ENCODE results near the gene PBX1.
A peak's percentile ranks its signal among the peaks of the same experiment; 100 is the strongest.
"Not testable (repeated sequence)": the region's sequence is repeated elsewhere in the genome, so short reads cannot be mapped to it uniquely, and the experiment has no call there.

Gene PBX1

DNA sequence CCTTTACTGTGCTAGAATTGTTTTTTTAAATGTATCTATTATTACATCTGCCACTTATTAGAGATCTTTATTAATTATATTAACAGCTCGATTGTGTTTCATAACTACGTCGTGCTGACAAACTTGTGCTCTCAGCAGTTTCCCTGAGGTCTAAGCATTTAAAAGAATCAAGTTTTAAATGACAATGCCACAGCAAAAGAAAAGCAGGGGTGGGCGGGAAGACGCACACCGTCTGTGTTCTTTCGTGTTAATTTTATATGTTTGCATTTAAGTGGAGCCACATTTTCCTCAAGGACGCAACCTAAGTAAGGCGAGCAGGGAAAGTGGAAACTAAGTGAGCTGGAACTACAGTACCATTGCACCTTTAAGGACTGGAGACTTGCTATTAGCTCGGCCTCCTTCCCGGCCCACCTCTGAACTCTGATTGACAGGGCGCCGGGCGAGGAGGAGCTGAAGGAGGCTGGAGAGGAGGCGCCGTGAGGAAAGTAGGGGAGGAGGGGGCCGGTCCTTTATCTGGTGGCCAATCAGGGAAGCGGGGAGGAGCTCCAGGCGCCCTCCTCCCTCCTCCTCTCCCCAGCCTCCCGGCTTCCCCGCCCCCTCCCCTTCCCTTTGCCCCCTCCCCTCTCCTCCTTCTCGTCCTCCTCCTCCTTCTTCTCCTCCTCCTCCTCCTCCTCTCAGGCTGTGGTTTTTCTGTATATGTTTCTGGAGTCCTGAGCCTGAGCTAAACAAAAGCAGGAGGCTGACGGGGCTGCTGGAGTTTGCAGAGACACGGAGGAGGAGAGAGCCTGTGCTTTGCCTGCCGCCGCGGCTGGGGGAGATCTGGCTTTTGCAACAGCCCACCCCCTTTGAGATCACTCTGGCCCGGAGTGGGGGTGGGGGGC is at the start of gene PBX1:
Gene PBX1 (plus strand): TSS at position 724 of the 881 bp plus-strand sequence.
- no peaks in the 10 kb centered on the region for H3K27me3 ChIP-seq (ENCODE audit: control insufficient read depth, insufficient read depth, low read length)
- peaks cover 37% of the 10 kb centered on the region for H3K4me1 ChIP-seq (ENCODE audit: control insufficient read depth, low read depth, low read length)
- H3K4me3 ChIP-seq (ENCODE audit: low read length): peak within 1 kb of the TSS; percentile 67
- H3K9ac ChIP-seq (ENCODE audit: low read length): peak within 1 kb of the TSS; percentile 72
- peak within 1 kb of the TSS; percentile 75 for H3K27ac ChIP-seq (ENCODE audit: low read length)
- H3K9me3 ChIP-seq (ENCODE audit: control insufficient read depth, low read depth, low read length): no peaks in the 10 kb centered on the region
- H3K36me3 ChIP-seq (ENCODE audit: control insufficient read depth, low read depth, low read length): peaks cover 4% of the 10 kb centered on the region

DNA sequence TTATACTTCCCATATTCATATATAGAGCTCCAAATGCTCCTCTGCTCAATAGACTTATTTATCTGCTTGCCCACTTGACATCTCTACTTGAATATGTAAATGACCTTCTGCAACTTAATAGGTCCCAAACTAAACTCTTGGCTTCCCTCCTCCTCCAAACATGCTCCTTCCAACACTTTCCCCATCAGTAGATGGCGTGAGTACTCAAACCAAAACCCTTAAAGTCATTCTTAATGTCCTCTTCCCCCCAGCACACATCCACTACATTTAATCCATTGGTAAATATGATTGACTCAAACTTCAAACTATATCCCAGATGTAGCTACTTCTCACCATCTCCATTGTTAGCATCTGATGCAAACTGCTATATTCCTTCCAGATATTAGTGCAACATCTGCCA is 48.5 kb upstream of the PBX1 start:
- Histone ChIP-seq H3K4me3 (ENCODE audit: low read length) (no peak overlapping the region), H3K27ac (ENCODE audit: low read length) (no peak overlapping the region), H3K36me3 (ENCODE audit: control insufficient read depth, low read depth, low read length) (no peaks in the 10 kb centered on the region), H3K27me3 (ENCODE audit: control insufficient read depth, insufficient read depth, low read length) (no peaks in the 10 kb centered on the region), H3K9ac (ENCODE audit: low read length) (no peak overlapping the region), H3K4me1 (ENCODE audit: control insufficient read depth, low read depth, low read length) (peaks cover 11% of the 10 kb centered on the region), H3K9me3 (ENCODE audit: control insufficient read depth, low read depth, low read length) (no peaks in the 10 kb centered on the region)

DNA sequence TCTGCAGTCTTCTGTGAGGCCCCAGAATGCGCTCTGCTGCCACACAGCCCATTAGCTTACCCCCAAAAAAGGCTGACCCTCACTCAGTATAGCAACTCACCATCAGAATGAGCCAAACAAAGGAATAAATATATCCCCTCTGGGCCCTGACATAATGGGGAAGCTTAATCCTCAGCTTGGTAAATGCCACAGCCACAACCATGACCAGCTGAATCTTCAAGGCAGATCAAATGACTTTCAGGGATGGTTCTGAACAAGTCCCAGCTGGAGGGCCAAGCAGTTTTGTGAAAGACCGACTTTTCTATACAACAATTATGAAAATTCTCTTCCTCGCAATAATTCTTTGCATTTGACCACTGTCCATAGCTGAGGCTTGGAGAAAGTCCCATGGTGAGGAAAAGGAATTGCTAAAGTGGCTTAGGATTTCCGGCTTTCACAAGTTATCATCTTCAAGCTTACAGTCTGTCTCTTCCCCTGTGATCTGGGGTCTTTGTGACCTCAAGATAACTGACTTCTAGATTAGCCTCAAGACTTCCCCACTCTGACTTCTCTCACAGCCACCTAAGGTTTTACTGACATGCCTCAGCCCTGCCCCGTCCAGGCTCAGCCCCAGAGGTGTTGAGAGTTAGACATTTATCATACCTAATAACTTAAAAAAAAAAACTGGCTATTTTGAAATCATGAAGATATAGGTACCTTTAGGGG is 47.8 kb upstream of the PBX1 start:
- H3K4me1 ChIP-seq (ENCODE audit: control insufficient read depth, low read depth, low read length): peaks cover 7% of the 10 kb centered on the region
- H3K9me3 ChIP-seq (ENCODE audit: control insufficient read depth, low read depth, low read length): no peaks in the 10 kb centered on the region
- no peak overlapping the region for H3K27ac ChIP-seq (ENCODE audit: low read length)
- no peaks in the 10 kb centered on the region for H3K36me3 ChIP-seq (ENCODE audit: control insufficient read depth, low read depth, low read length)
- no peak overlapping the region for H3K9ac ChIP-seq (ENCODE audit: low read length)
- no peak overlapping the region for H3K4me3 ChIP-seq (ENCODE audit: low read length)
- no peaks in the 10 kb centered on the region for H3K27me3 ChIP-seq (ENCODE audit: control insufficient read depth, insufficient read depth, low read length)

DNA sequence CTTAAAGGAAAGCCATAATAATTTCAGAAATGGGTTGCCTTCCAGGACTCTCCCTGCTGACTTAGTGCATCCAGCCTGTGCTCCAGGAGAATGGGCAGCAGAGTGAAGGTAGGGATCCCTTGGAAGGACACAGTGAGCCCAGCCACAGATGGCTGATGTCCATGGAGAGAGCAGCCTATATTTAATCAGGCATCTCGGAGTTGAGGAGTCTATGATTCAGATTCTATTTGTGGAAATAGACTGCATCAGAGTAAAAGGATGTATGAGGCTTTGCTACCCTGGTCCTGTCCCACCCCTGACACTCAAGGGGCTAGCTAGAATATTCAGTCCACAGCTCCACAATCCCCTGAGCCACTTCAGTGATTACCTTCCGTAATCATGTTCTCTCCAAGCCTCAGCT is 43.8 kb upstream of the PBX1 start:
- no peaks in the 10 kb centered on the region for H3K36me3 ChIP-seq (ENCODE audit: control insufficient read depth, low read depth, low read length)
- no peak overlapping the region for H3K9ac ChIP-seq (ENCODE audit: low read length)
- H3K9me3 ChIP-seq (ENCODE audit: control insufficient read depth, low read depth, low read length): no peaks in the 10 kb centered on the region
- peaks cover 5% of the 10 kb centered on the region for H3K4me1 ChIP-seq (ENCODE audit: control insufficient read depth, low read depth, low read length)
- H3K27ac ChIP-seq (ENCODE audit: low read length): no peak overlapping the region
- no peak overlapping the region for H3K4me3 ChIP-seq (ENCODE audit: low read length)
- no peaks in the 10 kb centered on the region for H3K27me3 ChIP-seq (ENCODE audit: control insufficient read depth, insufficient read depth, low read length)

DNA sequence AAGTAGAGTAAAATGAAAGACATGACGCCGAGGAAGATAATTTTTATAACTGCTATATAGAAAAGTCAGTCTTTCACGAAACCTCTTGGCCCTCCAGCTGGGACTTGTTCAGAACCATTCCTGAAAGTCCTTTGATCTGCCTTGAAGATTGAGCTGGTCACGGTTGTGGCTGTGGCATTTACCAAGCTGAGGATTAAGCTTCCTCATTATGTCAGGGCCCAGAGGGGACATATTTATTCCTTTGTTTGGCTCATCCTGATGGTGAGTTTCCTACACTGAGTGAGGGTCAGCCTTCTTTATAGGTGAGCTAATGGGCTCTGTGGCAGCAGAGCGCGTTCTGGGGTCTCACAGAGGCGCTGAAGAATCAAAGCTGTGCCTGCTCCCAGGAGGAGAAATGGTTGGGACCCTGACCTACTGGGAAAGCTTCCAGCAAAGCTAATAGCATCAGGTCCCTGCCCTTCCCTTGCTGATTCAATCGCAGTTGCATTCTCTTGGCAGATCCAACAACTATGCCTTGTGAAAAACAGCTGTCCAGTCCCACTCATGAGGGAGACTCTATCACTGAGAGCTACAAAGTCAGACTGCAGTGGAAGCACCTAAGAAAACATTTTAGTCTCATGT is 43.2 kb upstream of the PBX1 start:
- no peaks in the 10 kb centered on the region for H3K4me1 ChIP-seq (ENCODE audit: control insufficient read depth, low read depth, low read length)
- no peak overlapping the region for H3K27ac ChIP-seq (ENCODE audit: low read length)
- H3K9ac ChIP-seq (ENCODE audit: low read length): no peak overlapping the region
- no peaks in the 10 kb centered on the region for H3K27me3 ChIP-seq (ENCODE audit: control insufficient read depth, insufficient read depth, low read length)
- no peaks in the 10 kb centered on the region for H3K9me3 ChIP-seq (ENCODE audit: control insufficient read depth, low read depth, low read length)
- H3K4me3 ChIP-seq (ENCODE audit: low read length): no peak overlapping the region
- no peaks in the 10 kb centered on the region for H3K36me3 ChIP-seq (ENCODE audit: control insufficient read depth, low read depth, low read length)

DNA sequence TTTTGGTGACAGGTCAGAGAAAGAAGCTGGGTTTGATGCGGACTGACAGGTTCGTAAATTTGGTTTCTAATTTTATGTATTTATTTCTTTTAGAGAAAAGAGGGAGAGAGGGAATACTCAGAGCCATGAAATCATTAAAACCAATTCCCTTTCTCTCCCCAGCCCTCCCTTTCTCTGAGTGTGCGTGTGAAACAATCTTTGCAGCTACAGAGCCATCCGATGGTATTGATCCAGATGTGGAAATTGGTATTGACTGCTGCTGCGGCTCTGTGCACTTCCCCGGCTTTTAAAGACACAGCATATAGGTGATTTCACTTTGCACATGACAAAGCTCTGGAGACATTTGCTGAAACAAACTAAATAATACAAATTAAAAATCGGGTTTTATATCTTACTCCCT is 42.4 kb upstream of the PBX1 start:
- Histone ChIP-seq H3K4me3 (ENCODE audit: low read length) (no peak overlapping the region), H3K9ac (ENCODE audit: low read length) (no peak overlapping the region), H3K27ac (ENCODE audit: low read length) (no peak overlapping the region), H3K9me3 (ENCODE audit: control insufficient read depth, low read depth, low read length) (no peaks in the 10 kb centered on the region), H3K36me3 (ENCODE audit: control insufficient read depth, low read depth, low read length) (no peaks in the 10 kb centered on the region), H3K27me3 (ENCODE audit: control insufficient read depth, insufficient read depth, low read length) (no peaks in the 10 kb centered on the region), H3K4me1 (ENCODE audit: control insufficient read depth, low read depth, low read length) (no peaks in the 10 kb centered on the region)

DNA sequence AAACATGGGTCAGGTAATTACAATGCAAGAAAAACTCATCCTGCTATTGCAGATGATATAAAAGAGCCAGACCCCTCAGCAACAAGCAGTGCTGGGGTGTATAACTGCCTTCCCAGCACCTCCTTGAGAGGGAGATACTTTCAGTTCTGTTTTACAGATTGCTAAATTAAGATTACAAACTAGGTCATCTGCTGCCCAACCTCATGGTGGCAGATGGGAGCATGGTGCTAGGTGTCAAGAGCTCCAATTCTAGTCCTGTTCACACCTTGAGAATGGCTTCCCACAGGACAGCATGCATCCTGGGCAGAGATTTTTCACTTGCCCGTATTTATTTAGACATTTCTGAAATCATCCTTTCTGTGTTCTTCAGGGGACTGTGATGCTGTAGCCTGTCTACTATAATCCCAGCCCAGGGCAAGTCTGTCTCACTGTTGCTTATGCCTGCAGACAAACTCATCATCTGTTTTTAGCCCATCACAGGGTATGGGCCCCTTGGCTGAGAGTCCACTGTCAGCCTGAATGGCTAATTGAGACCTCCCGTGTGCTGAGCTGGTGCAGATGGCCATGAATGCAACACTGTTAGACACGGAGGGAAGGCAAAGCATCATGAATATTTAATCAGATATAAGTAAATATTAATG is 40.2 kb upstream of the PBX1 start:
- Histone ChIP-seq H3K36me3 (ENCODE audit: control insufficient read depth, low read depth, low read length) (no peaks in the 10 kb centered on the region), H3K4me1 (ENCODE audit: control insufficient read depth, low read depth, low read length) (no peaks in the 10 kb centered on the region), H3K27ac (ENCODE audit: low read length) (no peak overlapping the region), H3K4me3 (ENCODE audit: low read length) (no peak overlapping the region), H3K27me3 (ENCODE audit: control insufficient read depth, insufficient read depth, low read length) (no peaks in the 10 kb centered on the region), H3K9me3 (ENCODE audit: control insufficient read depth, low read depth, low read length) (no peaks in the 10 kb centered on the region), H3K9ac (ENCODE audit: low read length) (no peak overlapping the region)

DNA sequence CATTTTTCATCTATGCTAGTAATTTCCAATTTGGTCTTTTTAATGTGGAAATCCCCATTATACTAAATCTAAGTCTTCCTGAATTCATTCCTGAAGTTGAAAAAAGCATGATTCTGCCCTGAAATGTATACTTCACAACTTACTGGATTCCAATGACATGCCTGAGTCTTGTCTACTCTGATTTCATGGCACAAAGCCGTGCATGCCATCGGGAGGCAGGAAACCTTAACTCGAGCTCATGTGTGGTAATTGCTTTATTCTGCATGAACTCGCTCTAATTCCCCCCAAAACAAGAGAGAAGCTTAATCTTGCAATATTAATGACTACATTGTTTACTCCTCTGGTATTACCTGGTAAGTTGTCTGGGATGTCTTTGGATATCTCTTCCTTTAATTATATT is 39.6 kb upstream of the PBX1 start:
- H3K4me3 ChIP-seq (ENCODE audit: low read length): no peak overlapping the region
- H3K9ac ChIP-seq (ENCODE audit: low read length): no peak overlapping the region
- H3K36me3 ChIP-seq (ENCODE audit: control insufficient read depth, low read depth, low read length): no peaks in the 10 kb centered on the region
- H3K27ac ChIP-seq (ENCODE audit: low read length): no peak overlapping the region
- no peaks in the 10 kb centered on the region for H3K27me3 ChIP-seq (ENCODE audit: control insufficient read depth, insufficient read depth, low read length)
- H3K4me1 ChIP-seq (ENCODE audit: control insufficient read depth, low read depth, low read length): no peaks in the 10 kb centered on the region
- H3K9me3 ChIP-seq (ENCODE audit: control insufficient read depth, low read depth, low read length): no peaks in the 10 kb centered on the region

DNA sequence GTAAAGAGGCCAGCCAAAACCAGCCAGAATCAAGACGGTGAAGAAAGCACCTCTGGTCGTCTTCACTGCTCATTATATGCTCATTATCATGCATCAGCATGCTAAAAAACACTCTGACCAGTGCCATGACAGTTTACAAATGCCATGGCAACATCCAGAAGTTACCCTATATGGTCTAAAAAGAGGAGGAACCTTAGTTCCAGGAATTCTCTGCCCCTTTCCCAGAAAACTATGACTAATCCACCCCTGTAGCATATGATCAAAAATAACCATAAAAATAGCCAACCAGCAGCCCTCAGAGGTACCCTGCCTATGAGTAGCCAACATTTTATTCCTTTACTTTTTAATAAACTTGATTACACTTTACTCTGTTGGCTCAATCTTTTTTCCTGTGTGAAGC is 34.2 kb upstream of the PBX1 start:
- Histone ChIP-seq H3K9me3 (ENCODE audit: control insufficient read depth, low read depth, low read length) (peaks cover 3% of the 10 kb centered on the region), H3K4me1 (ENCODE audit: control insufficient read depth, low read depth, low read length) (no peaks in the 10 kb centered on the region), H3K4me3 (ENCODE audit: low read length) (no peak overlapping the region), H3K36me3 (ENCODE audit: control insufficient read depth, low read depth, low read length) (no peaks in the 10 kb centered on the region), H3K9ac (ENCODE audit: low read length) (no peak overlapping the region), H3K27me3 (ENCODE audit: control insufficient read depth, insufficient read depth, low read length) (no peaks in the 10 kb centered on the region), H3K27ac (ENCODE audit: low read length) (no peak overlapping the region)

DNA sequence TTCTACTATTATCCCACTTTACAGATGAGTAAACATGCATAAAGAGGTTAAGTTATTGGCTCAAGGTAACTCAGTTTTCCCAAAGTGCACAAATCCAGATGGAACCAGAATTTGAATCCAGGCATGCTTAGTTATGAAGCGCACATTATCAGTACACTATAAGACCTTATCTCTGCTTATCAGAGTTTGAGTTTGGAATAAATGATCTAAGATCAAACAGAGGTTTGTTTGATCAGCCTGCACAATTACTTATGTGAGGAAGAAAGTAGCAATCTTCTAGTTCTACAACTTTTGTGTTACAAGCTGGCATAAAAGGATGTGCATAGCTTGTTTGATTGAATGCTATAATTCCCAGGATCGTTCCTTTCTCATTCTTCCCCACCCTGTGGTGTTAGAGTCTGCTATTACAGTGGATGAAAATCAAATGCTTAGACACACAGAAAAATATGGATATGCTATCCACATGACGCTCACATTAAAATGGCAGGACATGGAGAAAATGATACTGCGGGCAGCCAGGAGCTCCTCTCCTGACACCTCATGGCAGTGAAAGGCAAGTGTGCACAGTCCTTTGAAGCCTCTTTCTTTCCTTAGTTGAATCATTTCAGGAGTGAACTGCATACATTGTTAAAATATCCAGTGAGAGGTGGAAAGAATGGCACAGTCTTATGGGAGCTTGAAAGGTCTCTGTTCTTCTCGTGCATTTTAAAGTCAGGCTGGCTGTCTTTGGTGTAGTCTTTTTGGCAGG is 23.9 kb upstream of the PBX1 start:
- Histone ChIP-seq H3K27ac (ENCODE audit: low read length) (no peak overlapping the region), H3K4me1 (ENCODE audit: control insufficient read depth, low read depth, low read length) (no peaks in the 10 kb centered on the region), H3K27me3 (ENCODE audit: control insufficient read depth, insufficient read depth, low read length) (no peaks in the 10 kb centered on the region), H3K9me3 (ENCODE audit: control insufficient read depth, low read depth, low read length) (no peaks in the 10 kb centered on the region), H3K4me3 (ENCODE audit: low read length) (no peak overlapping the region), H3K9ac (ENCODE audit: low read length) (no peak overlapping the region), H3K36me3 (ENCODE audit: control insufficient read depth, low read depth, low read length) (no peaks in the 10 kb centered on the region)

DNA sequence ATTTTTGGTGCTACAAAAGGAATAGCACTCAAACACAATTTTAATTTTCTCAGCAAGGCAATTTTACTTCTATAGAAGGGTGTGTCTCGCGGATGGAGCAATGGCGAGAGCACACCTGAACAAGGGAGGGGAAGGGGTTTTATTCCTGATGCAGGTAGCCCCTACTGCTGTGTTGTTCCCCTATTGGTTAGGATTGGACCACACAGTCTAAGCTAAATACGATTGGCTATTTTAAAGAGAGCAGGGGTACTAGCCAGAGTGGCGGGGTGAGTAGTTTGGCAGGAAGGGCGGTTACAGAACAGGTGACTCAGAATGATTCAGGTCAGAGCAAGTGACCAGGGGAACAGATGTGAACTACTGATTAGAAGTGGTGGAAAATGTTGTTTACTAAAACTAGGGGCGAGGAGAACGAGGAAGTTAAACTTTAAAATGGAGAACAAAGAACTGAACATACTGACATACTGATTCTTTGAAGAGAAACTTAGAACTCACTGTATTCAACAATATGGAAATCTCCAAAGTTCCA is 6.5 kb upstream of the PBX1 start:
- not testable (repeated sequence) for H3K4me3 ChIP-seq (ENCODE audit: low read length); H3K9ac ChIP-seq (ENCODE audit: low read length); H3K27ac ChIP-seq (ENCODE audit: low read length); H3K27me3 ChIP-seq (ENCODE audit: control insufficient read depth, insufficient read depth, low read length); H3K9me3 ChIP-seq (ENCODE audit: control insufficient read depth, low read depth, low read length); H3K36me3 ChIP-seq (ENCODE audit: control insufficient read depth, low read depth, low read length)
- H3K4me1 ChIP-seq (ENCODE audit: control insufficient read depth, low read depth, low read length): peaks cover 10% of the 10 kb centered on the region

Measured in iPS-18a (cell line).